ENCODE results near the gene SLC45A1.

SLC45A1 gene

GRCh38 chr1:8312235-8313218, 5.4 kb upstream of the SLC45A1 start:
- peak; percentile 72 for DNase-seq

- DNase-seq: no peak
These were observed 4.7 kb upstream of the SLC45A1 start for GRCh38 chr1:8313231-8313630.

GRCh38 chr1:8314346-8315280, 3.3 kb upstream of the SLC45A1 start:
- DNase-seq: peak; percentile 70

- no peak for DNase-seq
These were observed 2.1 kb upstream of the SLC45A1 start for GRCh38 chr1:8315573-8316475.

- peak; percentile 2 for DNase-seq
These were observed 522 bp downstream of the SLC45A1 start for GRCh38 chr1:8318436-8318835.

GRCh38 chr1:8321612-8322011, 3.7 kb downstream of the SLC45A1 start:
- DNase-seq: no peak

- no peak for DNase-seq
These were observed 5.8 kb downstream of the SLC45A1 start for GRCh38 chr1:8323706-8324105.

- no peak for DNase-seq
These were observed 6.4 kb downstream of the SLC45A1 start for GRCh38 chr1:8324176-8324810.

GRCh38 chr1:8325771-8326170, 7.9 kb downstream of the SLC45A1 start:
- no peak for DNase-seq

GRCh38 chr1:8326265-8326664, 8.4 kb downstream of the SLC45A1 start:
- no peak for DNase-seq

- no peak for DNase-seq
These were observed 10.4 kb downstream of the SLC45A1 start for GRCh38 chr1:8328271-8328670.

GRCh38 chr1:8329439-8329838, 11.5 kb downstream of the SLC45A1 start:
- DNase-seq: no peak

GRCh38 chr1:8329858-8330257, 11.9 kb downstream of the SLC45A1 start:
- no peak for DNase-seq

GRCh38 chr1:8330271-8331125, 12.6 kb downstream of the SLC45A1 start:
- no peak for DNase-seq

GRCh38 chr1:8332806-8333205, 14.9 kb downstream of the SLC45A1 start:
- no peak for DNase-seq

- DNase-seq: no peak
These were observed 15.5 kb downstream of the SLC45A1 start for GRCh38 chr1:8333246-8333987.

GRCh38 chr1:8334106-8334851, 16.4 kb downstream of the SLC45A1 start:
- no peak for DNase-seq

- DNase-seq: no peak
These were observed 17.3 kb downstream of the SLC45A1 start for GRCh38 chr1:8335246-8335645.

- no peak for DNase-seq
These were observed 20.0 kb downstream of the SLC45A1 start for GRCh38 chr1:8337776-8338525.
